NCI-H2196 (cell line): ENCODE results near the gene EXOC7.

Experiments used
- DNase-seq: peaks from one replicate; lab custom pipeline; 2025; ENCODE audit not compliant: unreplicated experiment; lab: John Stamatoyannopoulos, UW

EXOC7 gene

GRCh38 chr17:76122431-76123190 is 19.0 kb upstream of the EXOC7 start:
- no peak for DNase-seq

DNA sequence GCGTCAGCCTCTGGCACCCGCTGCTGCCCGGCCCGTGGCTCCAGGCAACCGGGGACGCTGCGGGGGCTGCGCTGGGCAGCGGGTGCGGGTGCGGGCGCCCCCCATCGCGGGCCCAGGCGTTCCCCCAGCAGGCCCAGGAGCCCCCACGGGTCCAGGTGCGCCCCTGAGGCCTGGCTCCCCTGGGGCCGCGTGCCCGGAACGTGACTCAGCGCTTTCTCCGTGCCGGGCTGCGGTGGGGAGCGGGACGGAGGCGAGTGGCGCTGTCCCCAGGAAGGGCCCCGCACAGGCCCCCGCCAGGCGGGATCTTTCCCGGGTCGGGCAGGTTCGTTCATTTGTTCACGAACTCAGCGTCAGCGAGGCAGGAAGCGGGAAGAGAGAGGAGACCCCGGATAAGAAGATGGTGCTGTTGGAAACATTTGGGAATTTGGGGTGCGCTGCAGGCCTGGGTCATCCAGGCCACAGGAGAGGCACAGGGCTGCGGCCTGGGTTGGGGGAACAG is 18.4 kb upstream of the EXOC7 start:
- DNase-seq: no peak

DNA sequence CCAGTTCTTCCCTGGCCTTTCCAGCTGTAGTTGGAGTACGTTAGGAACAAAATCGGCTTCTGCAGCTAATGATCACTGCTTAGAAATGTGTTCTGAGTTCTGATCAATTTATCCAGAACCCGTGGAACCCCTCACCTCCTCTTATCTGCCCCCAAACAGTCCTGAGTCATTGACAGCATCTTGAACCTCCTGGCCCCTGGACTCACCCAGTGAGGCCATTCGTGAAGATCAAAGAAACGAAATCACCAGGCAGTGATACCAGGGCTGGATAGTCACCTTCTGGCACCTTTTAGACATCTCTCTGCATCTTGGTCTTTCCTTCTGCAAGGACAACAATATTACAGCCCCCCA is 17.0 kb upstream of the EXOC7 start:
- no peak for DNase-seq

DNA sequence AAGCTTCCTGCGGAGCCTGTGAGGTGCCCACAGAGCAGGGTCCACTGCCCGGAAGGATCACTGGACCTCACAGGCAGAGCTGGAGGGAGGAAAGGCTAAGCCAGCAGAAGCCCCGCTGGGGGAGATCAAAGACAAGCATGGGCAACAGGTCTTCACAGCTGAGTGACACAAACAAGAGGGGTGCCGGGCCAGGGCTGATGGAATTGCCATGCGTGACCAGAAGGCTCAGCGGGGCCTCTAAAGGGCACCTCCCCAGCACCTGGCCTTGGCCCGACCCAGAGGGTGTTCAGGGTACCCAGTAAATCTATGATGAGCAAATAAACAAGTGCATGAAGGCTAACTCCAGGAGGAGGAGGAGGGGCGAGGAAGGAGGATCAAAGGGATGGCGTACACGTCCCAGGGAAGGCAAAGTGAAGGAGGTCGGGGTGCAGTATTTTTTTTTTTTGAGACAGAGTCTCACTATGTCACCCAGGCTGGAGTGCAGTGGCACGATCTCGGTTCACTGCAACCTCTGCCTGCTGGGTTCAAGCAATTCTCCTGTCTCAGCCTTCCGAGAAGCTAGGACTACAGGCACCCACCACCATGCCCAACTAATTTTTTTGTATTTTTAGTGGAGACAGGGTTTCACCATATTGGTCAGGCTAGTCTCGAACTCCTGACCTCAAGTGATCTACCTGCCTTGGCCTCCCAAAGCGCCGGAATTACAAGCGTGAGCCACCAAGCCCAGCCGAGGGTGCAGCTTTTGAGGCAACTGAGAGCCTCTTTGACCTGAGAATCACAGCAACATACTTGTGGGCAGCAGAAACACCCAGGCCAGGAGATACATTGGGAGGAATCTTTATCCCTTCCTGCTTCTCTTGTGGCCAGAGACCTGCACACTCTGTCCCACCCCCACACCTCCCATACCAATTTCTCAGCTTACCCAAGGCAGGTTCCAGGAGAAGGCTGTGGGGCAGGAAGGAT is 16.1 kb upstream of the EXOC7 start:
- DNase-seq: no peak

- no peak for DNase-seq
Observed at GRCh38 chr17:76115138-76115754, 11.7 kb upstream of the EXOC7 start.

DNA sequence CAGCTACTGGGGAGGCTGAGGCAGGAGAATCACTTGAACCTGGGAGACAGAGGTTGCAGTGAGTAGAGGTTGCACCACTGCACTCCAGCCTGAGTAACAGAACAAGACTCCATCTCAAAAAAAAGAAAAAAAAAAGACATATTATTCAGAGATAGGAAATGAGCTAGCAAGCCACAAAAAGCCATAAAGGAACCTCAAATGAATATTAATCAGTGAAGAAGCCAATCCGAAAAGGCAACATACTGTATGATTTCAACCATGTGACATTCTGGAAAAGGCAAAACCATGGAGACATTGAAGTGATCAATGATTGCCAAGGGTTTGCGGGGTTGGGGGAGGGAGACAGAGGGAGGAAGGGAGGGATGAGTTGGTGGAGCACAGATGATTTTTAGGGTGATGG is 8.4 kb upstream of the EXOC7 start:
- DNase-seq: no peak

DNA sequence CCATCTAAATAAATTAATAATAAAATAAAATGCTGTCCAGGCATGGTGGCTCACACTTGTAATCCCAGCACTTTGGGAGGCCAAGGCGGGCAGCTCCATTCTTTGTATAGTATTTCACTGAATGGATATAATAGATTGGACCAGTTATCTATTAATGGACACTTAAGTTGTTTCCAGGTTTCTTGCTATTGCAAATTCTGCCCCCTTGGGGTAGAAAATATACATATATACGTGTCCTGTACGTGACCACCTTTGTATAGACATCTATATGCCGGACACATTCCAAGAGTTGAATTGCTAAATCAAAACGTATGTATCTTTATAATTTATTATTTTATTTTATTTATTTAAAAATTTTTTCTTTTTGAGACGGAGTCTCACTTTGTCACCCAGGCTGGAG is 3.9 kb upstream of the EXOC7 start:
- no peak for DNase-seq

GRCh38 chr17:76106703-76107102 is 3.1 kb upstream of the EXOC7 start:
- DNase-seq: no peak

DNA sequence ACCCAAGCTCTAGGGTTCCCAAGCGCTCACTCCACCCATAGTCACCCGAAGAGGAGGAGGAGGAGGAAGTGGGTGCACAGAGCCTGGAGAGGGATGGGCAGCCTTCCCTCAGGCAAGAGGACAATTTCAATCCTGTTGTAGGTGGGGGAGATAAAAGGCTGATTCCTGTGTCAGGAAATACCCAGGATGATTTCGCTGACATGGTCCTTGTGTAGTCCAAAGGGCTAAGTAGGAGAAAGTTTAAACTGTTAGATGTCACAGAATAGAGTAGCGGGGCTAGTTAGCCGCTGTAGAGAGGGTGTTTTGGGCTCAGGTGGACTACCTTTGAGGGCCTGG is 1.3 kb upstream of the EXOC7 start:
- no peak for DNase-seq

DNA sequence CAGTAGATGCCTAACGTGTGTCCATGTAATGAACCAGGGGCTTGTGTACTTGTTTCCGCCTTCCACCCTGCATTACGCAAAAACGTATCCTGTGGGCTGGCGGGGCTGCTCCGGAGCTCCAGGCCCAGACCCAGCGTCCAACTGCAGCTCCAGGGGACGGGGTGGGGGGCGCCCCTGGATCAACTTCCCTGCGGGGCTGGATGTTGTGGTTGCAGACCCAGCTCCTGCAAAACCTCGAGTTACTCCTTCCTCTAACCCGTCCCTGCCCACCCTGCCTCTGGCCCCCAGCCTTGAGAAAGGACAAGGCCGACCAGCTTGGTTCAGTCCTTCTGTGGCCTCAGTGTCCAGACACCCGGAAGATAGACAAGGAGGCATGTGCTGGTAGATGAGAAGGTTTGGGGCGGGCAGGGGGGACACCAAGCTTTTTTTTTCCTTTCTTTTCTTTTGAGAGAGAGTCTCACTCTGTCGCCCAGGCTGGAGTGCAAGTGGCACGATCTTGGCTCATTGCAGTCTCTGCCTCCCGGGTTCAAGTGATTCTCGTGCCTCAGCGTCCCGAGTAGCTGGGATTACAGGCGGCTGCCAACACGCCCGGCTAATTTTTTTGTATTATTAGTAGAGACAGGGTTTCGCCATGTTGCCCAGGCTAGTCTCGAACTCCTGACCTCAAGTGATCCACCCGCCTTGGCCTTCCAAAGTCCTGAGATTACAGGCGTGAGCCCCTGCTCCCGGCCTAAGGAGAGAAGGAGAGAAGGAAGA is 731 bp upstream of the EXOC7 start:
- no peak for DNase-seq

GRCh38 chr17:76102944-76103273 is 678 bp downstream of the EXOC7 start:
- no peak for DNase-seq

DNA sequence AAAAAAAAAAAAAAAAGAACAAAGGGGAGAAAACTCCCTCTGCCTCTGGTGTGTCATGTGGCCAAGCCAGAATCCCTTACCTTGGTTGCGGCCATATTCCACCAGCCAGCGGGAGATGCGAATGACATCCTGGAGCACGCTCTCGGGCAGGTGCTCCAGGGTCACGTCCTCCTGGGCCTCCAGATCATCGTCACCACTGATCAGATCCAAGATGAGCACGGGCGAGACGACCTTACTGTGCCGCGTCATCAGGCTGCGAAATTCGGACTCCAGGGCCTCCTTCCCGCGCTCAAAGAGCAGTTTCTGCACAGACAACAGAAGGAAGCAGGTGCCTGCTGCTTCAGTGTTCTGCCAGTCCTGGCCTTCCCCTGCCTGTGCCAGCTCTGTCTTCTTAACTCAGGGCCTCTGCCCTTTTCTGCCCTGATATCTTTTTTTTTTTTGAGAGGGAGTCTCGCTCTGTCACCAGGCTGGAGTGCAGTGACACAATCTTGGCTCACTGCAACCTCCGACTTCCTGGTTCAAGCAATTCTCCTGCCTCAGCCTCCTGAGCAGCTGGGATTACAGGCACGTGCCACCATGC is 5.8 kb downstream of the EXOC7 start:
- no peak for DNase-seq

- DNase-seq: no peak
Observed at GRCh38 chr17:76095943-76096342, 7.6 kb downstream of the EXOC7 start.

DNA sequence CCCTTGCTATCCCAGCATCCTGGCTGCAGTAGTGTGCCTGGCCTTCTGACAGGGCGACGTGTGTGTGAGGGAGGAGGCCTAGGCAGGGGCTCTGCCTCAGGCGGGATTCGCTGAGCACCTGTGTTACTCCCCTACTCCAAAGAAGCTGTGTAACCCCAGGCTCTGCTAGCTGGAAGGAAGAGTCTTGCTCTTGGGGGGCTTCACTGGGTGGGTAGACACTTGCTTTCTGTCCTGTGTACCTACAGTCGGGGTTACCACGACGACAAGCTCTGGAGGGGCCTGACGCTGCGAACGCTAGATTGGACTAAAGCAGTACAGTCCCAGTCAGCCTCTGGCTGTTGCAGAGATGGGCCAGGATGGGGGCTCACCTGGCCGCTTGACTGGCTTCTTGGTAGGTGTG is 9.5 kb downstream of the EXOC7 start:
- DNase-seq: no peak

GRCh38 chr17:76092526-76093413 is 10.8 kb downstream of the EXOC7 start:
- DNase-seq: no peak

DNA sequence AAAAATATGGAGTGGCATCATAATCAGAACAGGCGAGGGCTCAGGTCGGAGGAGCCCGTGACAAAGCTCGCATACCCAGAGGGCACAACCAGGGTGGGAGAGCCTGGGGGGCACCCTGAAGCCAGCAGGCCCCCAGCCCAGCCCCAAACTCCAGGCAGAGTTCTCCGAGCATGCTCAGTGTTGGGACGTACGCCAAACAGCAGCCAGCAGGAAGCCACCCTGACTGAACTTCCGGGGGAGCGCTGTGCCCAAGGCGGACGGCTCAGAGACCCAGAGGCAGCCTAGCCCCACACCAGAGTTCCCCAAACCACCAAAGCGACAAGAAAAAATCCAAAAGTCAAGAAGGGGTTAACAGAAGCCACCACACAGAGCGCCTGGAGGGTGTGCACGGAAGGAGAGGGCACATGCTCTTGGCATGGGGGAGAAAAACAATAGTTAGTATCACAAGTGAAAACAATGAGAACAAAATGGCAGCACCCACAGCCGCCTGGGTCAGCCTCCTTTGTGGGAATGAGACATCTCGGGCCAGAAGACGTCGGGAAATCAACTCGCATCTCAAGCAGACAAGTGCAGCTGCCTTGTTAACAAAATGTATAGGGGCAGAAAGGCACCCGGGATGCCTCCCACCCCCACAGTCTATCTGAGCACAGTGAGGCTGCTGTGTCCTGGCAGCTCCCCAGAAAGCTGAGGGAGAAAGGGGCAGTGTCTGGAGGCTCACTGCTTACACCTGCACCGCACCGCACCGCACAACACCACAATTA is 11.9 kb downstream of the EXOC7 start:
- no peak for DNase-seq

DNA sequence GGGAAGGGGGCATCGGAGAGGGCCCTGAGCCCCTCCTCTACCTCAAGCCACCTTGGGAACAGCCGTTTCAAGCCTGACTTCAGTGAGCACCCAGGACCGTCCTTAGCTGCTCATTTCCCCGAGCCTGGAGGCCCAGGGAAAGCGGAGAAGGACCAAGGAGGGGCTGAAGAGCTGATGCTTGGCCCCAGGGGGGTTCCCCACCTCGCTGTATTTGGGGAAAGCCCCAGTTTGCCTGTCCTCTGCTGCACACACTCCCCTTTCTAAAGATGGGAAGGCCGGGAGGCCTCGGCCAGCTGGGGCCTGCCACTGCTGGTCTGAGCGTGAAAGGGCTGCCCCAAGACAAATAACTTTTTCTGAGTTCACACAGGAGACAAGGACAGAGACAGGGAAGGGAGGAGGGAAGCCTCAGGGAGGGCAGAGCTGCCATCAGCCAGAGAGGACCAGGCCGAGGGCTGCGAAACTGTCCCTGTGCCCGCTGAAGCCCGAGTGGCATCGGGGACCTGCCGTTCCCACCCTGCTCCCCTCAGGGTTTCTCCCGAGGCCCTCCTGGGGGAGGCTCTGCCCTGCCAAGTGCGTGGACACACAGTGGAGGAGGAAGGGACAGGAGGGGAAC is 13.0 kb downstream of the EXOC7 start:
- no peak for DNase-seq

GRCh38 chr17:76089680-76090516 is 13.7 kb downstream of the EXOC7 start:
- no peak for DNase-seq
